Measurements from ENCODE around the gene TSPAN16.
"Not testable (repeated sequence)": the region's sequence is repeated elsewhere in the genome, so short reads cannot be mapped to it uniquely, and the experiment has no call there.

Gene TSPAN16

GRCh38 chr19:11321191-11322126 is 25.5 kb downstream of the TSPAN16 start:
- no peak for DNase-seq

DNA sequence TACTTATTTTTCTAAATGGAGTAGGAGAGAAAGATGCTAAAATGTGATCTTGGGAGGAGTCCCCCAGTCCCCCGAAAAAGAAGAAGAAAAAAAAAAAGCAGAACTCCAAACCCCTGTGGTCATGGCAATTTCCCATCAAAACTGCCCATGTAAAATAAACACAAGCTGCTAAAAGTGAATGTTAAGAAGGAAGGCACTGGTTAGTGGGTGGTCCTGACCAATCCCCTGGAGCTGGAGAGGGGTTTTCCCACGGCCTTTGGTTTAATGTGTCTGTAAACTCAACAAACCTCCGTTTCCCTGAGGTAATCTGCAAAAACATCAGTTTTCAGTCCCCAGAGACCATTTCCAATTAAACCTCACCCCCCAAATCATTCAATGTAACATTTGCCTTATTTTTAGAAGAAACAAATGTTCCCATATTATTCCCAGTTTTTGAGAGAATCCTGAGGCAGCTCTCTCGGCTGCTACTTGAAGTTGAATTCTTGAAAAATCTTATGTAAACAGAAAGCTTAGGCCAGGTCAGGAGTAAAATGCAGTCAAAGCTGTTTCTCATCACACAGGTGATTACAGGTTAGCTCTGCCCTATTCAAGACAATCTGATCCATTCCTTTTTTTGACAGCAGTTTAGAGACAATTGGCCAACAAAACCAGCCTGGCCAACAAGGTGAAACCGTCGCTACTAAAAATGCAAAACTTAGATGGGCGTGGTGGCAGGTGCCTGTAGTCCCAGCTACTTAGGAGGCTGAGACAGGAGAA is 26.5 kb downstream of the TSPAN16 start:
- DNase-seq, result no peak

DNA sequence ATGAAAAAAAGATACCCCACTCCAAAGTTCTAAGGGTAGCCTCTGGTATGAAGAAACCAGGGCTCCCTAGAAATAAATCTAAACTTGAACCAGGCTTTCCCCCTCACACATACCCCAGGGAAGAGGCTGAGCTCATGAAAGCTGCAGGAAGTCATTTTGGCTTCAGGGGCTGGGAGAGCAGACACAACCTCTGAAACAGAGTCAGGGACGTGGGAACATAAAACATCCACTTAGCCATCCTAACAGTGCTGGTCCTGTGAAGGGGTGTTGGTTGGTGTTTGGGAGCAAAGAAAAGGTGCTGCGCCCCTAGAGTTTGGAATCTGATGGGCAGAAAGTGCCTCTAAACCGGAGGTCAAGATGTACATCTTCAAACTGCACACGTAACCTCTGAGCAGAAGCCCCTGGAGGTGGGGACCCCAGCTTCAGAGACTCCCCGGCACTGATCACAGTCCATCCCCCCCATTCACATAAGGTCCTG is 27.7 kb downstream of the TSPAN16 start:
- no peak for DNase-seq

DNA sequence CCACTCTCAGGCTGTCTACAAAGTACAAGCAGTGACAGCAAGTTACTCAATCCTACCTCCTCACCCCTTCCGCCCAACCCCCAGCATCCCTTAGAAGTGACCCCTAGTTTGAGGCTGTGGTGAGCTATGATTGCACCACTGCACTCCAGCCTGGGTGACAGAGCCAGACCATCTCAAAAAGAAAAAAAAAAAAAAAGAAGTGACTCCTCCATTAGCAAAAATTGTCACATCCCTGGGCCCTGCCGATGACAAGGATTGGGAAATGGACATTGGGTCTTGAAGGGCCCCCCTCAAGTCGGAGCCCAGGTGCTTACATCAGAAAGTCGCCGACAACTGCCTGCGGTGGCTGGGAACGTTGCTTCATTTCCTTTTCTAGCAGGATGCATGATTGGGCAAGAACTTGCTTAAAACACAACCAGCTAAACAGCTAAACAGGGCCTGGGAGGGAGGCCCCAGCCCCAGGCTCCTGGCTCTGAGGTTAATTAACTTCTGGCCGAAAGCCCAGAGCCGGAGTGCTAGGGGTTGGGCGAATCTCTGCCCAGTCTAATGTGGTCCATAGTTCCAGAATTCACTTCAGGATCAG is 28.2 kb downstream of the TSPAN16 start:
- peak; percentile 55 to 82 for DNase-seq

DNA sequence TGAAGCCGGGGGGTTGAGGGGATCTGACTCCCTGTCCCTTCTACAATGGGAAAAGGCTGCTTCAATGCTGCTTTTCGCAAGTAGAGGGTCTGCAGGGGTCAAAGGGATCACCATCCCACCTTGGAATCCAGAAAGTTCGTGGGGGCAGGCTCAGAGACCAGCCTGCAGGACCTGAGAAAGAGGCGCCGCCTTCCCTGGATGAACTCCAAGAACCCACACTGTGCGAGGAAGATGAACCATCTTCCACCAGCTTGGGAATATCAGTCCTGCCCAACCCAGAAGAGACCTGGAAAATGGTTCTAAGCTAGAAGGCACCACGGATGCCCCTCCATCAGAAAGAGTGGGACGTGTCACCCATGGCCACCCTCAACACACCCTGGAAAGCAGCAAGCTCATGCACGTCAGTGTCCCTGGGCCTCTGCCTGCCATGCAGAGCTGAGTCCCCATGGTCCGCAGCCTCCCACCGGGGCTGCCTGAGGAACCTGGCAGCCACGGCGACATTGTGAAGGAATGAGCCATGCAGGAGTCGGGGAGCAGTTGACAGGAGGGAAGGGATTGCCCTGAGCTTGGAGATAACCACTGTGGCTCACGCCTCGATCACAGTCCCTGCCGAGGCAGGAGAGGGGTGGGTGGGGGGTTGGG is 28.9 kb downstream of the TSPAN16 start:
- DNase-seq, result no peak

GRCh38 chr19:11325544-11325943 is 29.6 kb downstream of the TSPAN16 start:
- DNase-seq, result no peak

GRCh38 chr19:11330127-11330526 is 34.2 kb downstream of the TSPAN16 start:
- no peak for DNase-seq

DNA sequence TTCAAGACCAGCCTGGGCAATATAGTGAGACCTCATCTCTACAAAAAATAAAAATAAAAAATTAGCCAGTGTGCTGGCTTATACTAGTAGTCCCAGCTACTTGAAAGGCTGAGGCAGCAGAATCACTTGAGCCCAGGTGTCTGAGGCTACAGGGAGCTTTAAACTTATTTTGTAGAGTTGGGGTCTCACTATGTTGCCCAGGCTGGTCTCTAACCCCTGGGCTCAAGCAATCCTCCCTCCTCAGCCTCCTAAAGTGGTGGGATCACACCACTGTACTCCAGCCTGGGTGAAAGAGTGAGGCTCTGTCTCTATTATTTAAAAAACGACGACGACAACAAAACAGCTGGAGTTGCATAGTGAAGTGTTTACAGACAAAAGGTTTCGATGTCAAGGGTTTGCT is 35.5 kb downstream of the TSPAN16 start:
- no peak for DNase-seq

GRCh38 chr19:11332822-11333221 is 36.9 kb downstream of the TSPAN16 start:
- DNase-seq, result no peak

DNA sequence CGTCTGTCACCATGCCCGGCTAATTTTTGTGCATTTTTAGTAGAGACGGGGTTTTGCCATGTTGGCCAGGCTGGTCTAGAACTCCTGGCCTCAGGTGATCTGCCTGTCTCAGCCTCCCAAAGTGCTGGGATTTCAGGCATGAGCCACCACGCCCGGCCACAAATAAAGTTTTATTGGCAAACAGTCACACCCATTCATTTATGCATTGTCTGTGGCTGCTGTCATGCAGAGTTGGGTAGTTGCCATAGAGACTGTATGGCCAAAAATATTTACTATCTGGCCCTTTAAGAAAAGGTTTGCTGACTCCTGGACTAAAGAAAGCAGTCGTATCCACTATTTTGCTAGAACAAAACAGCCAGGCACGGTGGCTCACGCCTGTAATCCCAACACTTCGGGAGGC is 37.9 kb downstream of the TSPAN16 start:
- not testable (repeated sequence) for DNase-seq

DNA sequence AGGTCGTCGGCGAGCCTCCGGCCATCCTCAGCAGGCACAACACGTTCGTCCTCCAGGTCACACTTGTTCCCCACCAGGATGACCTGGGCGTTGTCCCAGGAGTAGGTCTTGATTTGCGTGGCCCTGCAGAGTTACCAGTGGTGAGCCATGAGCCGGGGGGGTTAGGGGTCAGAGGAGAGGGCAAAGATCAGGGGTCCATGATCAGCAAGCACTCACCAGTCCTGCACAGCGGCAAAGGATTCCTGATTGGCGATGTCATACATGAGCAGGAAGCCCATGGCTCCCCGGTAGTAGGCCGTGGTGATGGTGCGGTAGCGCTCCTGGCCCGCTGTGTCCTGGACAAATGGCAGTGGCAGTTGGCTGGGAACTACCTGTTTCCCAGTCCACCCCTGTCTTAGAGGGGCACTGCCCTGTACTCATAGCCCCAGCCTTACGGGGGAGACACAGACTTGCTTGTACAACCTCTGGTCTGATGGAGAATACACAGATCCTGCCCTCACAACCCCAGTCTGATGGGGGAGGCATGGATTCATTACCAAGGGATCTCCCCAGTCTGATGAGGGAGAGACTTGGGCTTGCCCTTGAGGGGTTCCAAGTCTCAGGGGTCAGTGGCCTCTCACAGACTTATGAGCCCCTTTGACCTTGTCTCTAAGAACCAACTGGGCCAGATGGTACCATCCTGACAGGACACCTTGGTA is 39.6 kb downstream of the TSPAN16 start:
- no peak for DNase-seq

DNA sequence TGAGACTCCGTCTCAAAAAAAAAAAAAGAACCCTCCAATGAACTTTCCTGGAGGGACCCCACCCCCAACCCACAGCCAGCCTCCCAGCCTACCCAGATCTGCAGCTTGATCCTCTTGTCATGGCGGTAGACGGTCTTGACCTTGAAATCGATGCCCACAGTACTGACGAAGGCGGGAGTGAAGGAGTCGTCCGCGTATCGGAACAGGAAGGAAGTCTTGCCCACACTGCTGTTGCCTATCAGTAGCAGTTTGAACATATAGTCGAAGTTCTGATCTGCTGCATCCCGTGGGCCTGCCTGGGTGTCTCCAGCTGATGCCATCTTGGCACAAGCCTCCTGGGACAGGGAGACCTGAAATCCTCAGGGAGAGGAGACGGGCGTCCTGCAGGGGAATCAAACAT is 41.1 kb downstream of the TSPAN16 start:
- DNase-seq, result no peak

- no peak for DNase-seq
These were observed 42.2 kb downstream of the TSPAN16 start for GRCh38 chr19:11338121-11338520.

DNA sequence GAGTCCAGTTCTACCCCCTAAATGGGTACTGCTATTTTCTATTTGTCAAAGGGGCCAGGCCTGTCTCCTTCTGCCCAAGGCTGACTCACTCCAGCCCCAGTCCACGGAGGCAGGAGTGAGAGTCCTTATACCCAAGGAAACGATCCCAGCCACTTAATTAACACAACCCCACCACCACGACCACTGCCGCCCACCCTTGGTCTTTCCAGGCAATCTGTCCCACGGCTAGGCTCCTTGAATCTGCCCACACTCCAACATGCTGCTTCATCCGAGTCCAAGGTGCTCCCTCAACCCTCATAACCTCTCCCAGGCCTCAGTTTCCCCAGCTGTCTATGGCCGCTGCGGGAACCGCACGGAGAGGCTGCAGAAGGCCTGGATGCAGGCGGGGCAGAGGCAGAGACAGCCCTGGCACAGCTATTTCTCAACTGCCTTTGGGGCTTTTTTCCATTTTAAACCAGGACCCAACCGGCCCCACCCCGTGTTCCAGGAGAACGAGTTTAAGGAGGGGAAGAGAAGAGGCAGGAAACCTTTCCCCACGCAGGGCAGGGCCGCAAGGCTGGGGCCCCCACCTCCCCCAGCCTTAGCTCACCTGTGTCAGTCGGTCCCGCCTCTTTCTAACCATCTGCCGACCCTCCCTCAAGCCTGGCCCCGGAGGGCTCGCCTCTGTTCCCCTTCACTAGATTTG is 42.8 kb downstream of the TSPAN16 start:
- DNase-seq, result no peak

DNA sequence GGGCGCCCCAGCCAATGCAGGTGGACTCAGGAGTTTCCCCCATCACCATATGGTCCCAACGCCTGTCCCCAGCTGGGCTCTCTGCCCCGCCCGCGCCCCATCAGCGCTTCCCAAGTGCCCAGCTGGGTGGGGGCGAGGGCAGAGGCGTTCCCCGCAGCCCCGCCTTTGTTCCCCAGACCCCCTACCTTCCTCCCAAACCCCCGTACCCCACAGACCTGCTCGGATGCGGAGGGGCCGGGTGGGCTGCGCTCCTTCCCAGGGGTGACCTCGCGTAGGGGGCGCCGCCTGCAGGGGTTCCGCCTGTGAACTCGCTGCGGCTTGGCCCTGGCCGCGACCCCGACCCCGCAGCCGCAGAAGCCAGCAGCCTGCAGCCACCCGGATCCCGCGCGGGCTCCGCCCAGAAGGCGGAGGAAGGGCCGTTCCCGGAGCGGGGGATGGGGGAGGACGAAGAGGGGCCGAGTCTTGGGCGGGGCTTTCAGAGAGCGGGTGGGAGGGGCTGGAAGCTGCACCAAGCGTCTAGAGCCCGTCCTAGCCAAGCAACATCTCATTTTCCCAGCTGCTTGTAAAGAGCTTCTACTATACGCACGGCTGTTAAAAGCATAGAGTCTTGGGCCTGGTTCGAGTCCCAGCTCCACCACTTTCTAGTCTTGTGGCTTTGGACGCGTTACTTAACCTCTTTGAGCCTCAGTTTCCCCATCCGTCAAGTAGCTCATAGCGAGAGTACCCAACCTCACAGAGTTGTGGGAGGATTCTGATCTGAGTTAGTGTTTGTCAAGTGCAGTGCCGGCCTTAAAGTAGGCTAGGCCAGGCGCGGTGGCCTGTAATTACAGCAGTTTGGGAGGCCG is 43.5 kb downstream of the TSPAN16 start, which contains the start of gene RAB3D:
Gene RAB3D (minus strand): TSS at position 404 of the 845 bp plus-strand sequence. CDS start 2,258 bp downstream, outside the sequence.
- DNase-seq, result peak; percentile 83 to 92

DNA sequence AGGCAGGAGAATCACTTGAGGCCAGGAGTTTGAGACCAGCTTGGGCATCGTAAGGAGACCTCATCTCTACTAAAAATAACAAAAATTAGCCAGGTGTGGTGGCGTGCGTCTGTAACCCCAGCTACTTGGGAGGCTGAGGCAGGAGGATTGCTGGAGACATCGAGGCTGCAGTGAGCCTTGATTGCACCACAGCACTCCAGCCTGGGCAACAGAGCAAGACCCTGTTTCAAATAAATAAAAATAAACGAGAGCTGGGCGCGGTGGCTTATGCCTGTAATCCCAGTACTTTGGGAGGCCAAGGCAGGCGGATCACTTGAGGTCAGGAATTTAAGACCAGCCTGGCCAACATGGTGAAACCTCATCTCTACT is 44.1 kb downstream of the TSPAN16 start:
- not testable (repeated sequence) for DNase-seq

DNA sequence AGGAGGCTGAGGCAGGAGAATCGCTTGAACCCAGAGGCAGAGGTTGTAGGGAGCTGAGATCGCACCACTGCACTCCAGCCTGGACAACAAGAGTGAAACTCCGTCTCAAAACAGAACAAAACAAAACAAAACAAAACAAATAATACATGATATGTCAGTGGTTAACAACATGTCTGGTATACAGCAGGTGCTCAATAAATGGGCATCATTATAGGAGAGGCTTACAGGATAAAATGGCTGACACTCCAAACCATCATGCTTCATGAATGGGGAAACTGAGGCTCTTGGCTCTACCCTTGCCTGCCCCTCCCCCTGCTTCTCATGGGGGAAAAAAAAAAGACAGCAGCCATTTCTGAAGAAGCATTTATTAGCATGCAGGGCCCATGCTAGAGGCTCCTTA is 46.5 kb downstream of the TSPAN16 start:
- DNase-seq, result no peak

GRCh38 chr19:11345122-11345803 is 49.3 kb downstream of the TSPAN16 start:
- no peak for DNase-seq

GRCh38 chr19:11346104-11346940 is 50.4 kb downstream of the TSPAN16 start, which contains the start of the genes CCDC159 and TMEM205:
Gene CCDC159, plus strand, starts transcription at chr19:11346519. Its CDS starts 88 bp downstream, at chr19:11346607.
Gene TMEM205, minus strand, starts transcription at chr19:11346268. Its CDS starts 649 bp downstream, at chr19:11345619.
- DNase-seq, result peak; percentile 99 to 100
